HepG2 (cell line): ENCODE measurements around the gene TMX2. TPM values are rescaled to one million over a fixed set of nuclear protein-coding genes. Genes with fewer than 3 reads are reported as not detected.

ENCODE experiments used
- CERS6 ChIP-seq: sonication (generic); formaldehyde crosslinking; IDR thresholded peaks from 2 replicates; pipeline ENCODE4 v1.5.0; 2020; ENCODE audit warnings: missing genetic modification reagents
- FOXM1 ChIP-seq: sonication (generic); formaldehyde crosslinking; IDR thresholded peaks from 2 replicates; pipeline ENCODE4 v1.5.0; 2020; ENCODE audit warnings: missing genetic modification reagents
- HBP1 ChIP-seq: IDR thresholded peaks from 2 replicates; pipeline ENCODE4 v1.6.1; 2016; ENCODE audit warnings: low read depth, control low read depth
- HMG20B ChIP-seq: conservative IDR thresholded peaks from 2 replicates; pipeline ENCODE4 v1.6.1; 2016; ENCODE audit warnings: missing genetic modification reagents, missing compliant biosample characterization
- IKZF5 ChIP-seq: IDR thresholded peaks from 2 replicates; pipeline ENCODE4 v1.6.1; 2018; ENCODE audit warnings: missing genetic modification reagents, mild to moderate bottlenecking, missing compliant biosample characterization
- IRF9 ChIP-seq: sonication (generic); formaldehyde crosslinking; IDR thresholded peaks from 2 replicates; pipeline ENCODE4 v1.8.0; 2022; ENCODE audit warnings: missing genetic modification reagents, mild to moderate bottlenecking, borderline replicate concordance
- MEIS1 ChIP-seq: sonication (generic); formaldehyde crosslinking; IDR thresholded peaks from 2 replicates; pipeline ENCODE4 v1.9.0; 2021; ENCODE audit warnings: mild to moderate bottlenecking, missing genetic modification reagents, moderate library complexity, borderline replicate concordance
- NCOA2 ChIP-seq: sonication (generic); formaldehyde crosslinking; IDR thresholded peaks from 2 replicates; pipeline ENCODE4 v1.8.0; 2022; ENCODE audit warnings: inconsistent platforms
- PAWR ChIP-seq: sonication (generic); formaldehyde crosslinking; IDR thresholded peaks from 2 replicates; pipeline ENCODE4 v1.4.0; 2020; ENCODE audit warnings: missing genetic modification reagents, mild to moderate bottlenecking, borderline replicate concordance
- RAD21 ChIP-seq: fragments of 450-650 bp; formaldehyde crosslinking; IDR thresholded peaks from 2 replicates; pipeline ENCODE4 v1.5.0; 2020; ENCODE audit warnings: mild to moderate bottlenecking
- RFXANK ChIP-seq: IDR thresholded peaks from 2 replicates; pipeline ENCODE4 v1.6.1; 2016
- THAP11 ChIP-seq: IDR thresholded peaks from 2 replicates; pipeline ENCODE4 v1.6.1; 2016; ENCODE audit warnings: missing biosample characterization, missing genetic modification reagents
- ZBTB1 ChIP-seq: sonication (generic); formaldehyde crosslinking; IDR thresholded peaks from 2 replicates; pipeline ENCODE4 v1.4.0; 2020; ENCODE audit warnings: missing genetic modification reagents, borderline replicate concordance
- ZBTB46 ChIP-seq: sonication (generic); formaldehyde crosslinking; IDR thresholded peaks from 2 replicates; pipeline ENCODE4 v1.4.0; 2020; ENCODE audit warnings: mild to moderate bottlenecking, missing genetic modification reagents, borderline replicate concordance
- ZC3H4 ChIP-seq: sonication (generic); formaldehyde crosslinking; IDR thresholded peaks from 2 replicates; pipeline ENCODE4 v1.4.0; 2020; ENCODE audit warnings: missing genetic modification reagents, borderline replicate concordance
- ZHX1 ChIP-seq: sonication (generic); formaldehyde crosslinking; IDR thresholded peaks from 2 replicates; pipeline ENCODE4 v1.8.1; 2022; ENCODE audit warnings: low read depth, mild to moderate bottlenecking, missing genetic modification reagents
- ZMYM3 ChIP-seq: sonication (generic); formaldehyde crosslinking; IDR thresholded peaks from 2 replicates; pipeline ENCODE4 v1.5.1; 2020; ENCODE audit warnings: mild to moderate bottlenecking, missing genetic modification reagents
- ZNF205 ChIP-seq: IDR thresholded peaks from 2 replicates; pipeline ENCODE4 v1.6.1; 2018; ENCODE audit warnings: missing biosample characterization, missing genetic modification reagents
- ZNF430 ChIP-seq: sonication (generic); formaldehyde crosslinking; IDR thresholded peaks from 2 replicates; pipeline ENCODE4 v1.9.0; 2021; ENCODE audit warnings: mild to moderate bottlenecking, missing genetic modification reagents
- polyA plus RNA-seq, 8 experiments: library from polyadenylated mRNA; depleted of rRNA in 3 of 8; stranded (reverse) in 7 of 8; unstranded in 1 of 8; fragments of >200 nt; fragmentation: Illumina TruSeq in 4 of 8; extraction: Trizol in 4 of 8; gene quantifications; 2 replicates each; pipeline versions ENCODE4 v1.2.1 to v1.2.3, GENCODE V29; 2011 to 2016; ENCODE audit warnings: low read depth in 4 of 8, missing spikeins in 1 of 8, mixed read lengths in 1 of 8; ENCODE audit not compliant: insufficient read depth in 1 of 8
- total RNA-seq, 5 experiments: library from RNA; depleted of rRNA; stranded (reverse); fragments of >200 nt; fragmentation: Illumina TruSeq; extraction: Trizol; gene quantifications; 2 replicates each; pipeline ENCODE4 v1.2.3, GENCODE V29; 2016; ENCODE audit warnings: low read depth in 1 of 5

TMX2 gene
- total and polyA plus RNA-seq, 2 of the 13 experiments (the other 11 are each of a cell fraction or from before 2014, with no cell fraction given): 84.5 to 129 TPM

- TF ChIP-seq HBP1 (CRISPR knock-in tag): no peak; the same call in 1 of the 2 replicates
- 0 out of 2 replicates have a peak, but pooled peaks have one; percentile 50 for TF ChIP-seq RFXANK (CRISPR knock-in tag)
- TF ChIP-seq FOXM1: no peak
- TF ChIP-seq PAWR (CRISPR knock-in tag): no peak
- TF ChIP-seq ZMYM3: no peak
- peak; percentile 61 for TF ChIP-seq NCOA2 (CRISPR knock-in tag)
- peak; percentile 69; the same call in 1 of the 2 replicates for TF ChIP-seq IKZF5
- no peak for TF ChIP-seq ZC3H4 (CRISPR knock-in tag)
- no peak for TF ChIP-seq RAD21 (CRISPR knock-in tag)
- TF ChIP-seq ZBTB46 (CRISPR knock-in tag): no peak
- TF ChIP-seq ZBTB1: no peak
- no peak for TF ChIP-seq IRF9 (CRISPR knock-in tag)
- no peak for TF ChIP-seq ZNF205 (CRISPR knock-in tag)
- no peak for TF ChIP-seq HMG20B (CRISPR knock-in tag)
- TF ChIP-seq ZHX1 (CRISPR knock-in tag): no peak
- TF ChIP-seq ZNF430: no peak
- peak; percentile 73 for TF ChIP-seq THAP11
- no peak for TF ChIP-seq CERS6 (CRISPR knock-in tag)
- TF ChIP-seq MEIS1 (CRISPR knock-in tag): peak; percentile 53; the same call in 1 of the 2 replicates
Measured at GRCh38 chr11:57761301-57762234, 49.2 kb downstream of the TMX2 start, which contains the start of gene CTNND1 (continued).
